HepG2 (cell line): Measurements from ENCODE around the gene WWTR1. TPM values are rescaled to one million over a fixed set of nuclear protein-coding genes. Genes with fewer than 3 reads are reported as not detected.

Source experiments
- CAMTA2 ChIP-seq: sonication (generic); formaldehyde crosslinking; IDR thresholded peaks from 2 replicates; pipeline ENCODE4 v1.4.0; 2020; ENCODE audit warnings: mild to moderate bottlenecking, missing genetic modification reagents, borderline replicate concordance
- CSRNP1 ChIP-seq: sonication (generic); formaldehyde crosslinking; IDR thresholded peaks from 2 replicates; pipeline ENCODE4 v1.8.1; 2023; ENCODE audit warnings: mild to moderate bottlenecking, missing genetic modification reagents
- GPN1 ChIP-seq: sonication (generic); formaldehyde crosslinking; IDR thresholded peaks from 2 replicates; pipeline ENCODE4 v1.5.1; 2020; ENCODE audit warnings: missing genetic modification reagents, borderline replicate concordance
- NKX3-1 ChIP-seq: sonication (generic); formaldehyde crosslinking; IDR thresholded peaks from 2 replicates; pipeline ENCODE4 v1.5.0; 2020; ENCODE audit warnings: missing genetic modification reagents
- PAWR ChIP-seq: sonication (generic); formaldehyde crosslinking; IDR thresholded peaks from 2 replicates; pipeline ENCODE4 v1.4.0; 2020; ENCODE audit warnings: missing genetic modification reagents, mild to moderate bottlenecking, borderline replicate concordance
- PHF21A ChIP-seq: sonication (generic); formaldehyde crosslinking; IDR thresholded peaks from 2 replicates; pipeline ENCODE4 v1.5.0; 2020; ENCODE audit warnings: mild to moderate bottlenecking, missing genetic modification reagents
- PLRG1 ChIP-seq: fragments of 450-650 bp; conservative IDR thresholded peaks from 2 replicates; pipeline ENCODE4 v1.6.1; 2016
- RERE ChIP-seq: IDR thresholded peaks from 2 replicates; pipeline ENCODE4 v1.6.1; 2016; ENCODE audit warnings: low read depth, missing genetic modification reagents, missing compliant biosample characterization
- THRA ChIP-seq: sonication (generic); formaldehyde crosslinking; IDR thresholded peaks from 2 replicates; pipeline ENCODE4 v1.4.0; 2020; ENCODE audit warnings: missing genetic modification reagents, borderline replicate concordance
- TRIM22 ChIP-seq: fragments of 450-650 bp; IDR thresholded peaks from 2 replicates; pipeline ENCODE4 v1.6.1; 2017
- ZFY ChIP-seq: sonication (generic); formaldehyde crosslinking; IDR thresholded peaks from 2 replicates; pipeline ENCODE4 v1.4.0; 2020; ENCODE audit warnings: missing genetic modification reagents
- ZNF766 ChIP-seq: sonication (generic); formaldehyde crosslinking; IDR thresholded peaks from 2 replicates; pipeline ENCODE4 v1.5.0; 2020; ENCODE audit warnings: missing genetic modification reagents, borderline replicate concordance
- ZNF776 ChIP-seq: sonication (generic); formaldehyde crosslinking; IDR thresholded peaks from 2 replicates; pipeline ENCODE4 v1.4.0; 2020; ENCODE audit warnings: mild to moderate bottlenecking, missing genetic modification reagents
- ZSCAN20 ChIP-seq: sonication (generic); formaldehyde crosslinking; IDR thresholded peaks from 2 replicates; pipeline ENCODE4 v1.4.0; 2020; ENCODE audit warnings: missing genetic modification reagents, mild to moderate bottlenecking, borderline replicate concordance
- polyA plus RNA-seq, 8 experiments: library from polyadenylated mRNA; depleted of rRNA in 3 of 8; stranded (reverse) in 7 of 8; unstranded in 1 of 8; fragments of >200 nt; fragmentation: Illumina TruSeq in 4 of 8; extraction: Trizol in 4 of 8; gene quantifications; 2 replicates each; pipeline versions ENCODE4 v1.2.1 to v1.2.3, GENCODE V29; 2011 to 2016; ENCODE audit warnings: low read depth in 4 of 8, missing spikeins in 1 of 8, mixed read lengths in 1 of 8; ENCODE audit not compliant: insufficient read depth in 1 of 8
- total RNA-seq, 5 experiments: library from RNA; depleted of rRNA; stranded (reverse); fragments of >200 nt; fragmentation: Illumina TruSeq; extraction: Trizol; gene quantifications; 2 replicates each; pipeline ENCODE4 v1.2.3, GENCODE V29; 2016; ENCODE audit warnings: low read depth in 1 of 5

The WWTR1 gene
- total and polyA plus RNA-seq, 2 of the 13 experiments (the other 11 are each of a cell fraction or from before 2014, with no cell fraction given): 19.7 to 139 TPM

- TF ChIP-seq ZSCAN20 (no peak), TRIM22 (no peak), ZFY (CRISPR knock-in tag) (0 out of 2 replicates have a peak, but pooled peaks have one; percentile 11), ZNF776 (CRISPR knock-in tag) (no peak), GPN1 (CRISPR knock-in tag) (no peak), PAWR (no peak), PHF21A (CRISPR knock-in tag) (no peak), NKX3-1 (CRISPR knock-in tag) (no peak), ZNF766 (CRISPR knock-in tag) (no peak), THRA (CRISPR knock-in tag) (no peak; the same call in 1 of the 2 replicates), CAMTA2 (CRISPR knock-in tag) (0 out of 2 replicates have a peak, but pooled peaks have one; percentile 42), PLRG1 (no peak), CSRNP1 (CRISPR knock-in tag) (no peak), RERE (CRISPR knock-in tag) (no peak)
Observed at GRCh38 chr3:149494022-149494758, 163.6 kb downstream of the WWTR1 start (continued).
